ENCODE measurements around the gene CASZ1.

Gene CASZ1

DNA sequence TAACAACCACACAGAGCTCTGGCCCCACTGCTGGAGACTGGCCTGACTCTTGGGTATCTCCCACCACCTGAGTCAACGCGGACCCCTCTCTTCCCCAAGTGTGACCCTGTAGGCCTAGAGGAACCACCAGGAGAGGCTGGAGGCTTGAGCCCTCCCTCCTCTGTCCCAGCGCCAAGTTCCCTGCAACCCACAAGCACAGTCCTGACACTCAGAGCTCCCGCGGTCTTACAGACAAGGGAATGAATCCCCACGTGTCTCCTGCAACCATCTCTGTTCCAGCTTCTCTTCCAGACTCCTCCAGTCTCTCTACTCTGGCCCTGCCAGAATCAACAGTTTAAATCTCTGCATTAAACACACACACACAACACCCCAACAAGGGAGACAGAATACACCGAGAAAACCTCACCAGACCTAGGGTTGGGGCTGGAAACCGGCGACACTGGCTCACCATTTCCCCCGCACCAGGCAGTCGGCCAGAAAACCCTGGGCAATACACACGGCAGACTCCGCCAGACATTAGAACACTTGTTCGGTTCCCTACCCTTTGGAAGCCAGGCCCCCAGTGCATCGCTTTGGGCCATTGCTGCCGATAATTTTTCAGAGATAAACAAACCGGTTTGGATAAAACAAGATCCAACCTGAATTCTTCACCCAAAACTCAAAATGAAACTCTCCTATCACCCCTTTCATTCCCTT, 21.7 kb downstream of the CASZ1 start:
- DNase-seq, result no peak

DNA sequence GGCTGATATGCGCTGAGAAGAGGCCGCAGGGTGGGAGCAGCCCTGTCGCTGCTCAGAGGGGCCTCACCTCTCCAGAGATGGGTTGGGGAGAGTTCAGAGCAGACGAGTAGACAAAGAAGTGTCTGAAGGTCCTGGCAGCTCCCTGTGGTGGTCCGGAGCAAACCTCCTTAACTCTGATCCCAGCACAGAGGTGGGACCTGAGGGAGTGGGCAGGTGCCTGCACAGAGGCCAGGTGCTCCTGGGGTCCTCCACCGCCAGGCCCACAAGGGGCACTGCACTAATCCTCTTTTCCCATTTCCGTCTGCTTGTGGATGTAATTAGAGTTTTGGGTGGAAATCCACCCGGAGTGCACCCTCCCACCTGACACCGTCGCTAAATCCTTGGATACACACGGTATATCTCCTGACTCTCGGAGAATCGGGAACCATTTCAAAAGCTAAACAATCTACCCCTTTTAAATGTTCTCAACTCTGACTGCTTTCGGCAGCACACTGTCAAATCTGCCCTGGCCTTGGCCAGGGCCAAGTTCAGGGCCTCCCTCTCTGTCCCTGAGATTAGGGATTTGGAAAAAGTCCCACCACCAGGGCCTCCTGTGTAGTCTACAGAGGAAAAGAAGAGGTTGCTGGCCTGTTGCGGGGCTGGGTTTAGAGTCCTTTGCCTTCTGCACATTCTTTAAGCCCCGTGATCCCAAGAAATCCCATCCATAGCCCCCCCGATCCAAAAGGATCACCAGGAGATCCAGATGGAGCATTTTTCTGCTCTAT, 22.4 kb downstream of the CASZ1 start:
- no peak for DNase-seq

DNA sequence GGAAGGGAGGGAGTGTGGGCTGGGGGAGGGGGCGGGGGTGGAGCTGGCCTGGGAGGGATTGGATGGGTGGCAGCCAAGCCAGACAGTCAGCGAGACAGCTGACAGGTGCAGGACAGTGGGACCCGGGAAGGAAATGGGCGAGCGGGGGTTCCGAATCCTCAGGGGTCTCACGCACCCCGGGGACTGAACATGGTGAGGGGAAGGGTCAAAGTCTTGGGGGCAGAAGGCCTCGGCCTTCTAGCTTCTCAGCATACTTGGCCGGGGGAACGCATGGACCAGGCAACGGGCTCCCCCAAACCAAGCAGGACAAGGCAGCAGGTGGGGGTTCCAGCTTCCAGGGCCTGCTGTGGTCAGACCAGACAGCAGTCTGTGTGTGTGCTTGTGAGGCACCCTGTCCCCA, 23.1 kb downstream of the CASZ1 start:
- DNase-seq, result no peak

DNA sequence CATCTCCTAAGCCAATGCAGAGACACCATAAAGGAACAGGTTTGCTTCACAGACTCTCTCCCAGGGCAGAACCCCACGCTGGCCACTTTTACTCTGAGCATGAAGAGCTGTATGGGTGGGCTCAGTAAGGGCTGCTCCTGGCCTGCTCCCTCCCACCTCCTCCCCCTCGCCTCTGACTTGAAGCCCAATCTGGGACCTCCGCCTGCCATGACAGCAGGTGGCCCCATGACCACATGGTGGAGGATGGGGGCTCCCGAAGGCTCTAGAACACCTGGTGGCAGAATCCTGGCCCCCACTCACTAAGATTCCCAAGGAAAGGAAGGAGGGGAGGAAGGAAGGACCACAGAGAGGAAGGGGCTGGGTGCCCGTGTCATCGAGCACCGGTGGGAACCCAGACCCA, 23.7 kb downstream of the CASZ1 start:
- DNase-seq, result no peak

DNA sequence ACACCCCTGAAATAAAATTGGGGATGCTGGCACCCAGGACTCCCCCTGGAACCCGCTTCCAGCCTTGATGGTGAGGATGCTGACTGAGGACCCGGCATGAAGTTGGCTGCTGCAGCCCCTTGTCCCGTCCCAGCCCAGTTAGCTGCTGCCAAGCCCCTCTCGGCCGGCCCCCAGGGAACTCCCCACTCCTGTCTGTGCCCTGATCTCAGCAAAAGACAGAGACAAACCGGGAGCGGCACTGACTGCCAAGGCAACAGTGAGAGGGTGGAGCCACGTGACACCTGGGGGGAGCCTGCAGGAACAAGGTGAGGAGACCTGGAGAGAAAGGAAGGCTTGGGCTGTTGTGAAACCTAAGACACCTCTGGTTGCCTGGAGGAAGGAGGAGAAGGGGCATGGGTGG, 24.7 kb downstream of the CASZ1 start:
- DNase-seq, result no peak

DNA sequence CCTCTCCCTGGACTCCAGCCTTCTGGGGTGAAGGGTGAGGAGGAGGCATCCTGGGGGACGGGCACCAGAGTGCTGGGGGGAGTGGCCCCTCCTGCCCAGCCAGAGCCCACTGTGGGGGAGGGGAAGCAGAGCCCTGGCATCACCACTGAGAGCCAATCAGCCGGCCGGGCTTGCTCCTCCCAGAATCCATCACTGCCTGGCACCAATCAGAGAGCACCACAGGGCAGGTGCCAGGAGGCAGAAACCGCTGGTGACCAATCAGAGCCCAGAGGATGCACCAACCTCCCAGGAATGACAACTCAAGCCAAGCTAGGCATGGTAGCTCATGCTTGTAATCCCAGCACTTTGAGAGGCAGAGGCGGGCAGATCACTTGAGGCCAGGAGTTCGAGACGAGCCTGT, 27.9 kb downstream of the CASZ1 start:
- no peak for DNase-seq

DNA sequence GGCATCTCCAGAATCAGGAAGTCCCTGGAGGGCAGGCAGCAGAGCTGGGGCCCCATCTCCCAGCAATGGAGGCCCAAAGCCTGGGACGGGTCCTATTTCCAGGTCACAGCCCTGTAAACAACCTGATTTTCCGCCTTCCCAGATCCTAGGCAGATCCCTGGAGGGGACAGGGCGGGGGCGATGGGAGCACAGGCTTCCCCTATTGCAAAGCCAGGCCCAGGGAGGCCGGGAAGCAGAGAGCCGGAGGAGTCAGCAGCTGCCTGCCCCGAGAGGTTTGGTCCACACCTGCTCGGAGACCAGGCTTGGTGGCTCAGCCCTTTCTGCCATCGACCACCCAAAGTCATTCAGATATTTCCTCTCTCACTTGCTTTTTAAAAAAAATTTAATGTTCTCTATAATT, 29.2 kb downstream of the CASZ1 start:
- no peak for DNase-seq

DNA sequence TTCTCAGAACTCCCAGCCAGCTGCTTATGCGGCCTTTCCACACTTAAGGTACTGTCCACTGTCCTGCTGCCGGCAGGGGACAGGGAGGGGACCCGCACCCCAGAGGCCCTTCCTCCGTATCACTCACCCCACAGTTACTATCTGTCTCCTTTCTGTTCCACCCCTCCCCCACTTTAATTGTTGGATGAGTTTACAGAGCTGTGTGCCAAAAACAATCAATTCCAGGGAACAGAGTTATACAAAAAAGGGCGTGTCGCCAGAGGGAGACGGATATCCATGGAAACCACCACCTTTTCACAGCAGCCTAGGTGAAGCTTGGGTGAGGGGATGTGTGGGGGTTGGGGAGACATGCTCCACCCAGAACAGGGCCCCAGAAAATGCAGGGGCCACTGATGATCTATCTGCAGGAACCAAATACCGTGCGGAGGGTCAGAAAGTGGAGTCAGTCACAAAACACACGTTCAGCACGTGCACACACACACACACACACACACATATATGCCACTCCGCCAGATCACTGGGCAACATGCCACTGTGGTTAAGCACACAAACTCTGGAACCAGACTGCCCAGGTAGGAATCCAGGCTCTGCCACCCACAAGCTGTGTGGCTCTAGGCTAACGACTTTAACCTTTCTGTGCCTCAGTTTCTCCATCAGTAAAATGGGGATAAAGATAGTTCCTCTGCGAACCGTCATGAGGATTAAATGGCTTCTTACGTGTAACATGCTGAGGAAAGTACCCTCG, 30.5 kb downstream of the CASZ1 start:
- no peak for DNase-seq

DNA sequence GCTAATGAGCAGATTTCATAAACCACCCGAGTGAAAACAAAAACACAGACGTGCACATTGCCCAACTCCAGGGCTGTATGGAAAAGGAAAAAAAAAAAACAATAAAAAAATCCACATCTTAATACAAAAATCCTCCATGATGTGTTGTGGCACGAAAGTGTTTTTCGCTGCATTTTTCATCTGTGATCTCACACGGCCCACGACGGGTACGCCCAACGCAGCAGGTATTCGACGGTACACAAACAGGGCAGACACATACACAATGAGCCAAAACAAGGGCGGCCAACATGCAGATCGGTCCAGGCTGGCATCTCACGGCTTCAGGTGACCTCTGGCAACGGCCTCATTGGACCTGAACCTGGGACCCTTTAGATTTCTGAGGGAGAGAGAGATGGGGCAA, 31.1 kb downstream of the CASZ1 start:
- no peak for DNase-seq

DNA sequence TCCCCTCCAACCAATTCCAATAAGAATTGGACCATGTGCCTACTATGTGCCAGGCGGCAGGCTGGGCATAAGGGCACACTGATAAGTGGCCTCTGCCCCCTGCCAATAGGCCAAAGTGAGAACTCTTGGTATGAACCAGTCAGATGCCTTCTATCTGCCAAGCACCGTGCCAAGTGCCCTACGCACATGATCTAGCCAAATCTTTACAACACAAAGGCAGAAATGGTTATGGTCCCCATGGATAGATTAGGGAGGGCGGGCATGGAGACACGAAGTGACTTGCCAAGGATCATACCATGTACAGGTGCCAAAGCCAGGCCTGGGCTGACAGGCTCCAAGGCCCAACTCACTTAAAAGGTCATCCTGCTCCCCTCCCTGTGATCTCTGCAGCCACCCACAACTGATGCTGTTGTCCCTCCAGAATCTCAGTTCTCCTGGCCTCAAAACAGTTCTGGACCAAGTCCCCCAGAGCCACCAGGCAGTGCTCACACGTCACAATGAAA, 32.1 kb downstream of the CASZ1 start:
- no peak for DNase-seq

DNA sequence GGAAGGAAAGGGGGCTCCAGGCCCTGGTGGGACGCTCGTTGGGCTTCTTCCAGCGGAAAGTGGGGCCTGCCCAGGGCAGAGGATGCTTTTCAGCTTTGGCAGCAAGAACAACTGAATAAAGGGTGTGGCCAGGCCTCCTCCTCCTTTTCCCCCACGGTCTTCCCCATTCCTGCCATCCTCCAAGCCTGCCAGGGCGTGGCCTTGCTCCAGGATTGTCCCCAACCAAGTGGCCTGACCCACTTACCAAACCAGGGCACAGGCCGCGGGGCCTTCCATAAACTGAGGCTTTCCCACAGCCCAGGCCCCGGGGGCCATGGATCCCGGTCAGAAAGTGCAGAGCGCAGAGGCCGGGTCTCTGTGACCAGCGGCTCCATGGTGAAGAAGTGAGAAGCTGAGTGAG, 33.6 kb downstream of the CASZ1 start:
- no peak for DNase-seq

DNA sequence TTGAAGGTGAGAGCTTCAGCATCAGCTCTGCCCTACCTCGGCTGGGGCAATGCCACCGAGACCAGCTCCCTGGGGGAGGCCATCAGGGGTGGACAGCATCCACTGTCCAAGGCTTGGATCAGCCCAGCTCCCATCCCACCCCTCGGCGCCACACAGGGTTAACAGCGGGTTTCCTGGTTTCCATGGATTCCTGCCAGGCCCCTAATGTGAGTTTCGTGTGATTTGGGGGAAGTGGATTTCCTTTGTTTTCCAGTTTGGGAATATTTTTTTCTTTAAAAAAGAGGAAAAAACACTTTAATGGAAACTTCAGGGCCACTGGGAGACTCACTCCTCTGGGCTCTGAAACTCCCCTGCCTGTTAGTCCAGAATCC, 34.3 kb downstream of the CASZ1 start:
- DNase-seq, result no peak

DNA sequence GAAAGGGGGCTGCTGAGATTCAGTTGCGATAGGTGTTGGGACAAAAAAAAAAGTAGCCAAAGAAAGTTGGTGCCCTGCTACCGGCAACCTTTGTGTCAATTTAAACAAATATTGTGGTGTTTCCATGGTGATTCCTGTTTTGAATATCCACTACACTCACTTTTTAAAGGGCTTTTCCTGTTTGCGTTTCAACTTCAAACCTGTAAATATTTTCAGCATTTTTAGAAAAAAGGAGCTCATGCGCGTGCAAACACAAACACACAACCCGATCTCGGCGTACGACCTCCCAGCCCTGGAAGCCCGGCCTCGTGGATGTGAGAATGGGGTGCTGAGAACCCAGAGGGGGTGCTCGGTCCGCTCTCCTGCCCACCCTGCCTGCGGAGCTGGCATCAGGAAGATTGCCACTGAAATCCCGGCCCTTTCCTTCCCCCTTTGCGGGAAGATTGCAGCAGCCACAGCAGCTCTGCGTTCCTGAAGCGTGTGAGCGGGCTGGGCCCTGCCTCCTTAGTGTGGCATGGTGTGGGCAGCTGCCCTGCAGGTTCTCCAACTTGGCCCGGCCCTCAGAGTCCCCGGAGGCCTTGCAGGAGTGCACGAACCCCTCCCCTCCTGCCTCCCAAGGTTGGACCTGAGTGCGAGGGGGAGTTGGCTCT, 34.8 kb downstream of the CASZ1 start:
- DNase-seq, result no peak

DNA sequence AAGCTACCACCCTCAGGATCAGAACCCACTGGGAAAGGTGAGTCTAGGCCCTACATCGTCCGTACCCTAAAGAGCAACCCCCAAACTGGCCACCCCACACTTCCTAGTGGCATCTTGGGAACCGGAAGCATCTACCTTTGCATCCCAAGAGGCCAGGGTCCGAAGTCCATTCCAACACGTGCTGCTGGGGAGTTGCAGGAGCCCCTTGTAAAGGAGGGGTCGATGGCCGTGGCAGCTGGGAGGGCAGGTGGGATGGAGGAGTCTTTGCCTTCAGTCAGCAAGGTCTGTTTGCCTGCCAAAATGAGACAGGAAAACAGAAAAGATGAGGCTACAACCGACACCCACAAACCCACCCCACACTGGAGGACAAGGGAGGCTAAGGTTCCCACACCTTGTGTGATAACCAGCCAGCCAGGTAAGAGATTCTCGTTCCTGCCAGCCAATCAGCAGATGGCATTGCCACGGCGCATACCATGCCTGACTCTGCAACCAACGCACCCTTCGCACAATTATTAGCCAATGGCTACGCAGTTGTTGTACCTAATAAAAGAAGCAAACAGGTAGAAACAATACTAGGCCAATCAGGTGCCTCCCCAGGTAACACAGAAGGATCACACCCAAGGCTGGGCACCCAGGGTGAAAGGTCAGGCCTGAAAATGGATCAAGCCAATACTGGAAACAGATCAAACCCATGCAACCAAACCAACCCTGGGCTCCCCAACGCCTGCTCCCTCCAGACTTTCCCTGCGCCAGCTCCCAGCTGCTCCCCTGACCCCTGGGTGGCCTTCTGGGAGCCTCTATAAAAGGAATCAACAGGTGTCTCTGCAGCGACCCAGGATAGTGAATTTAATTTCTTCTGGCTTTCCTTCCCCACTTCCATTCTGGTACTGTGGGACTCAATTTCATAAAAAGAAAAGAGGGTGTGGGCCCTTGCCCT, 35.6 kb downstream of the CASZ1 start:
- DNase-seq, result no peak

DNA sequence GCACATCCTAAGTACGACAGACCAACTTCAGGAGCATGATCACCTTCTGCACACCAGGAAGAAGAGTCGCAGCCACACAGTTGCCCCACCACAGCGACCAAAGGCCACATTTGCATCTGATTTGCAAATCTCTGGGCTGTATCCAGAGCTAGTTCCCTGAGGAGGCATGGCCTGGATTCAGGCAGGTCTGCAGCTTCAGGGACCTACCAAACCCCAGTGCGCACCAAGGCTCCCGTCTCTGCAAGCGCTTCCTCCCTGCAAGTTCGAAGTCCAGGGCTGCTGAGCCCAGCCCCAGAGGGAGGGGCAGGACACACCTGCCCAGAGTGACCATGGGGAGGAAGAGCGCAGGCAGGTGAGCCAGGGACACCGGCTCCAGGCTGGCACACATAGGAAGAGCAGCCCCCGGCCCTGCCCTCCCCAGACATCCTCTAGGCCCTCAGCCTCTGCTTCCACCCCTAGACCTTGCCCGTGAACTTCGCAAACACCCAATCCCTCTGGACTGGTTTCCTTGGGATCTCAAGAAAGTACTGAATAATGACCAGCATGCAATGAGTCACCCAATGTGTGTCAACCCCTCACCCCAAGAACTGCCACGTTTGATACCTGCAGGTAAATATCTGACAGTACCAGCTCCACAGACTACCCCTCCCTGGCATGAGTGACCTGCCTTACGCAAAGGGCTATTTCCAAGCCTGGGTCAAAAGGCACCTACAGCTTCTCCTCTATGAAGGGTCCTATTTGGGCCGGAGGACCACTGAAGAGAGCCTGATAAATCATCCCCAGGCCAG, 36.8 kb downstream of the CASZ1 start:
- no peak for DNase-seq

DNA sequence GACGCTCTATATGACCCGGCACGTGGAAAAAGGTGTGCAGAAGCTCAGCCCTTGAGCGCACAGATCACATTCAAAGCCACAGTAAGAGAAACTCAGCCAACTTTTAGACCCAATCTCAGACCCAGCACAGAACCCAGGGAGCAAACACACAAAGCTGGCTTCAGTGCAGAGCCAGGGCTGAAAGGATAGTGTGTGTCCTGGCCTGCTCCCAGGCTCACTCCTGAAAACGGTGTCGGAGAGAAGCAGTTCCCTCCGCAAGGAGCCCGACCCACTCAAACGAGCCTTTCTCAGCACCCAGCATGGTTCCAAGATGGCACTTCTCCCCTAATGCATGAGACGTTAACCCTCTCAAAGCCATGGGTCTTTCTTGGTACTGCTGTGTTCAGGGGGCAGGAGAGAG, 39.6 kb downstream of the CASZ1 start:
- DNase-seq, result no peak

DNA sequence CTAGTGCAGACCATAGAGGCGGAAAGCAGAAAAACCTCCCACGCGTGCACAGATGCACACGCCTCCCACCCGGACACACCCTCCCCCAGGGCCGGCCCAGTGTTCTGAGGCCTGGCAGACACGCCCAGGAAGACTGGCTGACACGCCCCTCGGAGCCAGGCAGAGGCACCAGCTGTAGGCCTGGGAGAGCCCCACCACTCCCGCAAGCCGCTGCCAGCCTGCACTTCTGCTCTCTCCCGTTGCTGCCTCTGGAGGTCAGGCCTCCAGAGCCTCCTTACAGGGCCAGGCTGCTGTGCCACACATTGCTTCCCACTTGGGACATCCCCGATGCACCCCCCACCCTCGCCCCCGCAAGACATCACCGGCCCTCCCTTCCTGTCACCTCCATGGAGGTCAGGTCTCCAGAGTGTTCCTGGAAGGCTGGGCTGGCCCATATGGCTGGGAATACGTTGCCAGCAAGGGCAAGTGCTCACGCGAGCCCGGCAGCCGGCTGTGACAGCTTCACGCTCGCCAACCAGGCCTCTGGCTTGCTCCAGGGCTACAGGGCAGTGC, 40.4 kb downstream of the CASZ1 start:
- DNase-seq, result no peak

DNA sequence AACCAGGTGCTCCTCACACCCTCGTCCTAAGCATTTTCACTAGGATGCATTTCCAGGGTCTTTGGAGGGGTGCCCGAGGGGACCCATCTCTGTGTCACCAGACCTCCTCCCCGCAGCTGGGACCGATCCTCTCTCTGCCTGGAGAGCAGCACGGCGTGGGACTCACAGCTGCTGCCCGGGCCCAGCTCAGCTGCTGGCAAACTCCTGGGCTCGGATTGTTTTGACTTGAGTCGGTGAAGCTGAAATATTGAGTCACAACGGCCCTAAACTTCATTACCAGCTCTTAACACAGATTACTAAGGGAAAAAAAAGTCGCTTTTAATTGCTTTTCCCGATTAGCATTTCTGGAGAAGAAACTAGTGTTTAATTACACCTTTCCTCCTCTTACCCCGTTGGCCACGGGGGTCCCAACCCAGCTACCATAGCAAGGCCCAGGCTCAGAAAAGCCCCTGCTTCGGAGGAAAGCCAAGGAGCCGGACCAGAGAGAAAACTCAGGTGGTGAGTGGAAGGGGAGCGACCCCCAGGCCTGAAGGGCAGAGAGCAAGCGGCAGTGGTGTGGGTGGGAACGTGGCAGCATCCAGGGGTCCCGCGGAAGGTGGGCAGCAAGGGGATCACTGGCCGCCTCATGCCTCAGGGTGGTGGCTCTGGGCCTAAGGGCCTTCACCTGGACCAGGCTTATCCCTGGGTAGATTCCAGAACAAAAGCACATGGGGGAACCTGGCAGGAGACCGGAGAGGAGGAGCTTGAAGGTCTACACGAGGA, 41.7 kb downstream of the CASZ1 start:
- no peak for DNase-seq

DNA sequence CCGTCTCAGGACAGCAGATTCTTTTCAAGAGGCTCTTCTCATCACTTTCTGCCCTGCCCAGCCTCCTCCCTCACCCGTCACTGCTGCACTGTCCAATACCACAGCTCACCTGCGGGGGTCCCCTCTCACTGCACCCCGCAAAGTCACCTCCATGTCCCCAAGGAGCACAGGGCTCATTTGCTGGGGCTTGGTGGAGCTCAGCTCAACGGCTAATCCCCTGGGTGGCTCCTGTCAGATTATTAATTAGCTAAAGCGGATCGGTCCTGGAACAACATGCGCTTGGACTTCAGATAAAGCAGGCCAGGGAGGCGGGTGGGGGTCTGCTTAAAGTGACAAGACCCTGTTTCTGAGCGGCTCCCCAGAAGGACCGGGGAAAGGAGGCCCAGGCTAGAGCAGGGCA, 43.1 kb downstream of the CASZ1 start:
- DNase-seq, result no peak

DNA sequence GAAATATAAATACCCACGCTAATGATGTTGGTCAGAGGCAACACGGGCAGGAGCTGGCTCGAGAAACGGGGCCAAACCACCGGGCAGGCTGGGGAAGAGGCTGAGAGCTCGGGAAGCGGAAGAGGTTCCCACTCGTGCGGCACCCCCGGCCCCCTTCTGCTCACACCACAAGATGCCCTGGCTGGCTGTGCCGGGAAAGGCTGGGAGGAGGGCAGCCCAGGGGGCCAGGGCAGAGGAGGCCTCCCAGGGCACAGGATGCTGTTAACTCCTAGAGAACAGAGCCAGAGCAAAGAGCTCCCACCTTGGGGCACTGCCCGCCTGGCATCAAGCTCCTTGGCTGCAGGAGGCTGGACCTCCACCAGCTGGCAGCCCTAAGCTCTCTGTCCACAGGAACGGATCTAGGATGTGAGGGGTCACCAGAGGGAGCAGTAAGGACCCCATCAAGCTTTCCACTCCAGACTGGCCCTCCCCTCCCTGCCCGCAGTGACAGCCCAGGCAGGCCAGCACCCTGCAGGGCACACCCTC, 44.8 kb downstream of the CASZ1 start:
- no peak for DNase-seq
